SK-N-SH treated with all-trans-retinoic acid at 6 μM for 48 hours (cell line): ENCODE data around the gene GRM7.

Source experiments
- ATAC-seq: fragments of 200-7000 bp; cut with Tn5 transposase; 3 replicates; pipeline ENCODE4 v1.9.1; 2020; ENCODE audit warnings: mild to moderate bottlenecking, moderate library complexity
- ARNTL ChIP-seq: fragments of 450-650 bp; formaldehyde crosslinking; IDR thresholded peaks from 2 replicates; pipeline ENCODE4 v1.5.0; 2020; ENCODE audit warnings: low read depth, mild to moderate bottlenecking, moderate library complexity, borderline replicate concordance
- BACH2 ChIP-seq: fragments of 250-450 bp; sonication (Bioruptor Pico); IDR thresholded peaks from 2 replicates; pipeline ENCODE4 v1.9.0; 2021; ENCODE audit warnings: mild to moderate bottlenecking, borderline replicate concordance
- CREB5 ChIP-seq: fragments of 250-450 bp; sonication (Bioruptor Pico); IDR thresholded peaks from 2 replicates; pipeline ENCODE4 v1.5.1; 2020; ENCODE audit warnings: low read depth, mild to moderate bottlenecking, moderate library complexity
- CSDC2 ChIP-seq: fragments of 250-450 bp; sonication (Bioruptor Pico); IDR thresholded peaks from 2 replicates; pipeline ENCODE4 v1.5.0; 2020; ENCODE audit warnings: mild to moderate bottlenecking, moderate library complexity
- ESRRG ChIP-seq: fragments of 250-450 bp; sonication (Bioruptor Pico); IDR thresholded peaks from 2 replicates; pipeline ENCODE4 v1.6.1; 2021; ENCODE audit warnings: mild to moderate bottlenecking
- GLIS3 ChIP-seq: fragments of 250-450 bp; sonication (Bioruptor Pico); IDR thresholded peaks from 2 replicates; pipeline ENCODE4 v1.5.0; 2020; ENCODE audit warnings: mild to moderate bottlenecking, moderate library complexity
- OSR1 ChIP-seq: fragments of 250-450 bp; sonication (Bioruptor Pico); IDR thresholded peaks from 2 replicates; pipeline ENCODE4 v1.8.0; 2022; ENCODE audit warnings: moderate library complexity, mild to moderate bottlenecking, inconsistent platforms
- PATZ1 ChIP-seq: fragments of 250-450 bp; sonication (Bioruptor Pico); IDR thresholded peaks from 2 replicates; pipeline ENCODE4 v1.8.0; 2020; ENCODE audit warnings: mild to moderate bottlenecking, moderate library complexity, borderline replicate concordance
- POU6F1 ChIP-seq: fragments of 250-450 bp; sonication (Bioruptor Pico); IDR thresholded peaks from 2 replicates; pipeline ENCODE4 v1.8.0; 2021; ENCODE audit warnings: low read depth, mild to moderate bottlenecking, moderate library complexity, borderline replicate concordance
- PPARA ChIP-seq: fragments of 250-450 bp; sonication (Bioruptor Pico); IDR thresholded peaks from 2 replicates; pipeline ENCODE4 v1.5.0; 2020; ENCODE audit warnings: mild to moderate bottlenecking, borderline replicate concordance
- RARB ChIP-seq: fragments of 250-450 bp; sonication (Bioruptor Pico); IDR thresholded peaks from 2 replicates; pipeline ENCODE4 v1.8.0; 2021; ENCODE audit warnings: mild to moderate bottlenecking, moderate library complexity
- SNAI2 ChIP-seq: fragments of 250-450 bp; sonication (Bioruptor Pico); IDR thresholded peaks from 2 replicates; pipeline ENCODE4 v1.5.0; 2020; ENCODE audit warnings: mild to moderate bottlenecking, moderate library complexity
- TCF4 ChIP-seq: fragments of 250-450 bp; sonication (Bioruptor Pico); IDR thresholded peaks from 2 replicates; pipeline ENCODE4 v1.8.0; 2021; ENCODE audit warnings: mild to moderate bottlenecking, moderate library complexity, borderline replicate concordance
- TSHZ2 ChIP-seq: fragments of 250-450 bp; sonication (Bioruptor Pico); IDR thresholded peaks from 2 replicates; pipeline ENCODE4 v1.5.0; 2020; ENCODE audit warnings: mild to moderate bottlenecking, moderate library complexity
- ZC3H10 ChIP-seq: fragments of 250-450 bp; sonication (Bioruptor Pico); IDR thresholded peaks from 2 replicates; pipeline ENCODE4 v1.5.1; 2021; ENCODE audit warnings: mild to moderate bottlenecking, moderate library complexity
- ZFP30 ChIP-seq: fragments of 450-650 bp; formaldehyde crosslinking; IDR thresholded peaks from 2 replicates; pipeline ENCODE4 v1.5.0; 2022; ENCODE audit warnings: mild to moderate bottlenecking, moderate library complexity
- ZNF565 ChIP-seq: fragments of 450-650 bp; formaldehyde crosslinking; conservative IDR thresholded peaks from 2 replicates; pipeline ENCODE4 v1.5.0; 2020; ENCODE audit warnings: low read depth, mild to moderate bottlenecking, moderate library complexity
- ZNF70 ChIP-seq: fragments of 450-650 bp; formaldehyde crosslinking; IDR thresholded peaks from 2 replicates; pipeline ENCODE4 v1.5.0; 2020; ENCODE audit warnings: mild to moderate bottlenecking, moderate library complexity
- ZNF8 ChIP-seq: fragments of 450-650 bp; formaldehyde crosslinking; IDR thresholded peaks from 2 replicates; pipeline ENCODE4 v1.5.0; 2020; ENCODE audit warnings: mild to moderate bottlenecking, moderate library complexity
- TF ChIP-seq, protein P1 (sequence below): fragments of 250-450 bp; sonication (Bioruptor Pico); IDR thresholded peaks from 2 replicates; pipeline ENCODE4 v1.5.1; 2021; ENCODE audit warnings: mild to moderate bottlenecking, moderate library complexity

The GRM7 gene

GRCh38 chr3:7271631-7272030 lies 410.7 kb downstream of the GRM7 start:
- TF ChIP-seq POU6F1 (CRISPR knock-in tag) = no peak
- TF ChIP-seq PATZ1 (CRISPR knock-in tag) = no peak
- no peak for TF ChIP-seq TSHZ2 (CRISPR knock-in tag)
- TF ChIP-seq, protein P1, sequence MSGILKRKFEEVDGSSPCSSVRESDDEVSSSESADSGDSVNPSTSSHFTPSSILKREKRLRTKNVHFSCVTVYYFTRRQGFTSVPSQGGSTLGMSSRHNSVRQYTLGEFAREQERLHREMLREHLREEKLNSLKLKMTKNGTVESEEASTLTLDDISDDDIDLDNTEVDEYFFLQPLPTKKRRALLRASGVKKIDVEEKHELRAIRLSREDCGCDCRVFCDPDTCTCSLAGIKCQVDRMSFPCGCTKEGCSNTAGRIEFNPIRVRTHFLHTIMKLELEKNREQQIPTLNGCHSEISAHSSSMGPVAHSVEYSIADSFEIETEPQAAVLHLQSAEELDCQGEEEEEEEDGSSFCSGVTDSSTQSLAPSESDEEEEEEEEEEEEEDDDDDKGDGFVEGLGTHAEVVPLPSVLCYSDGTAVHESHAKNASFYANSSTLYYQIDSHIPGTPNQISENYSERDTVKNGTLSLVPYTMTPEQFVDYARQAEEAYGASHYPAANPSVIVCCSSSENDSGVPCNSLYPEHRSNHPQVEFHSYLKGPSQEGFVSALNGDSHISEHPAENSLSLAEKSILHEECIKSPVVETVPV = no peak
- no peak for TF ChIP-seq PPARA (CRISPR knock-in tag)
- no peak for TF ChIP-seq SNAI2 (CRISPR knock-in tag)
- TF ChIP-seq ZNF8 (CRISPR knock-in tag) = no peak
- no peak for TF ChIP-seq ZFP30 (CRISPR knock-in tag)
- no peak for TF ChIP-seq RARB (CRISPR knock-in tag)
- no peak for TF ChIP-seq OSR1 (CRISPR knock-in tag)
- TF ChIP-seq CSDC2 (CRISPR knock-in tag) = no peak
- no peak for TF ChIP-seq BACH2 (CRISPR knock-in tag)
- TF ChIP-seq TCF4 = no peak
- no peak for TF ChIP-seq CREB5 (CRISPR knock-in tag)
- TF ChIP-seq GLIS3 (CRISPR knock-in tag) = no peak
- no peak for ATAC-seq

DNA sequence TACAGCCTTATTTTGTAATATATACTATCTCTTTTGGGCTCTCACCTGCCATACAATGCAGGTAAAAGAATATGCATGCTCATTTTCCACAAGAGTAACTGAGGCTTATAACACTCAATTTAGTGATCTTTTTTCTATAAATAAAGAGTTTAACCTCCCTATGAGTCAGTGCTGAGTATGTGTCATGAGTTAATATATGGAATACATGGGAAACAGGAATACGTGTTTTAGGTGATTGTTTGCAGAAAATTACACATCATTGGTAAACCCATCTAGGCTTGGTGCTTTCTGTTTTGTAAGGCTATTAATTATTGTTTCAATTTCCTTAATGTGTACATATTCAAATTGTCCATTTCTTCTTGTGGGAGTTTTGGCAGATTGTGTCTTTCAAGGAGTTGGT lies 411.3 kb downstream of the GRM7 start:
- TF ChIP-seq ZNF565 (CRISPR knock-in tag) (no peak), ZNF70 (CRISPR knock-in tag) (no peak), ZC3H10 (CRISPR knock-in tag) (no peak), RARB (CRISPR knock-in tag) (no peak), SNAI2 (CRISPR knock-in tag) (no peak), GLIS3 (CRISPR knock-in tag) (no peak), CSDC2 (CRISPR knock-in tag) (no peak), ZNF8 (CRISPR knock-in tag) (no peak), OSR1 (CRISPR knock-in tag) (no peak), ESRRG (no peak), ARNTL (CRISPR knock-in tag) (no peak)
- TF ChIP-seq, protein P1 = no peak
- ATAC-seq = no peak

DNA sequence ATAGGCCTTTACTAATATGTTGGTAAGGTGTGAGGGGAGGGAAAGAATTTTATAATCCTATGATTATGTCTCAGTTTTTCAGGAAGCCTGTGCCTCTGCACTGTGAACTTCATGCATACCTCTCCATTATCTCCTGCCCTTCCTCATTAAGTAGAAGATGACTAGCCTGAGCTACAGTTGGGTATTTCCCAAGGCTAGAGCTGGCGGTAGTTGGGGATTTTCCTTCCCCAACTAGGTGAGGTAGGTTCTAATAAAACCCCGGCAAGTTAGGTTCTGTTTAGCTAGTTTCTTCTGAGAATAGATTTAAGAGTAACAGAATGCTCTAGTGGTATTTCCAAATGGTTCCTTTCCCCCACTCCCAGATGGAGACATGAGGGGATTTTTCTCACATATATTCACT lies 414.5 kb downstream of the GRM7 start:
- ATAC-seq = no peak
- TF ChIP-seq GLIS3 (CRISPR knock-in tag) (no peak), ZC3H10 (CRISPR knock-in tag) (no peak), ZFP30 (CRISPR knock-in tag) (no peak), ARNTL (CRISPR knock-in tag) (no peak), TSHZ2 (CRISPR knock-in tag) (no peak), BACH2 (CRISPR knock-in tag) (no peak), RARB (CRISPR knock-in tag) (no peak), CREB5 (CRISPR knock-in tag) (no peak)
- TF ChIP-seq, protein P1 = no peak
